Measurements from ENCODE around the gene PLD1. TPM values are rescaled to one million over a fixed set of nuclear protein-coding genes. Genes with fewer than 3 reads are reported as not detected.

The PLD1 gene
- total and polyA plus RNA-seq, 10 of the 15 experiments (the other 5 are each of a cell fraction or from before 2014, with no cell fraction given) = 2.9 to 108 (median 3.6) TPM

DNA sequence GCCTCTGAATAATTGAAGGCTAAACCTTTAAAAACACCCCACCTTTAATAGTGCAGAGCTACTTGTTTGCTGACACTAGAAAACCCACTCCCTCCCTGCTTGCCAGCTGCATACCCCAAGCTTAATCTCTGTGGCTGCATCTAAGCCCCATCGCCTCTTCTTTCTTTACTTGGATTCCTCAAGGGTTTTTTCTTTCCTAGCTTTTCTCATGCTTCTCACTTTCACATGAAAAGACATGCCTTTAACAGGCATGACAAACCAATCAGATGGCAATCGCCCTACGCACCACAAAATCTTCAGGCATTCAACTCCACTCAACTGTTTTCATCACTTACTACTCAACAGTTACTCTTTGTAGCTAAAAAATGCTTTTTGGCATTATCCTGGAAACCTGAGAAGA is 77.5 kb downstream of the PLD1 start:
- ATAC-seq (no peak), DNase-seq (ENCODE audit: low read depth, low spot score) (no peak), FAIRE-seq (no peak)
- ChIA-PET CTCF (interaction anchor here (0.5 to 2.1 kb wide), 5 partner anchors 12 to 600 kb away, joined by 3 to 13 read pairs (median 3); no protein-coding TSS in a partner anchor), SMC1A (ENCODE audit: uncharacterized antibody, unreplicated experiment) (interaction anchor here (0.9 to 1.4 kb wide), 7 partner anchors 10 to 97 kb away, joined by 4 to 5 read pairs (median 4); no protein-coding TSS in a partner anchor), POLR2A (no interaction called here), RAD21 (ENCODE audit: unreplicated experiment) (interaction anchor here (1.4 to 2.8 kb wide), 2 partner anchors 40 to 97 kb away, joined by 4 to 11 read pairs; no protein-coding TSS in a partner anchor)
- intact Hi-C loops (cut with micrococcal nuclease; ENCODE audit: unreplicated experiment) (no loop called here), in situ Hi-C loops (cut with MboI) (no loop called here)
- no peaks in the 10 kb centered on the region for H3K79me2 ChIP-seq (ENCODE audit: control insufficient read depth, insufficient read depth, low read length)
- no peaks in the 10 kb centered on the region for H3K27me3 ChIP-seq (replicated peaks in 1 of 2; ENCODE audit: control insufficient read depth in 2 of 2, insufficient read depth in 2 of 2, low read length in 1 of 2)
- BruUV-seq (replicated peaks) = no TSS peak
- no peaks in the 10 kb centered on the region for H3K9me3 ChIP-seq (replicated peaks; ENCODE audit: control insufficient read depth, insufficient read depth, low read length)
- H3K4me2 ChIP-seq (ENCODE audit: control insufficient read depth, insufficient read depth) = no peak overlapping the region
- H4K20me1 ChIP-seq (ENCODE audit: control insufficient read depth, insufficient read depth) = no peaks in the 10 kb centered on the region
- peaks cover 0 to 5% of the 10 kb centered on the region in 2 experiments; a peak in 2 of 4 replicates for H3K36me3 ChIP-seq (ENCODE audit: control insufficient read depth in 2 of 2, insufficient read depth in 2 of 2, low read length in 1 of 2)
- TF ChIP-seq, protein P1, sequence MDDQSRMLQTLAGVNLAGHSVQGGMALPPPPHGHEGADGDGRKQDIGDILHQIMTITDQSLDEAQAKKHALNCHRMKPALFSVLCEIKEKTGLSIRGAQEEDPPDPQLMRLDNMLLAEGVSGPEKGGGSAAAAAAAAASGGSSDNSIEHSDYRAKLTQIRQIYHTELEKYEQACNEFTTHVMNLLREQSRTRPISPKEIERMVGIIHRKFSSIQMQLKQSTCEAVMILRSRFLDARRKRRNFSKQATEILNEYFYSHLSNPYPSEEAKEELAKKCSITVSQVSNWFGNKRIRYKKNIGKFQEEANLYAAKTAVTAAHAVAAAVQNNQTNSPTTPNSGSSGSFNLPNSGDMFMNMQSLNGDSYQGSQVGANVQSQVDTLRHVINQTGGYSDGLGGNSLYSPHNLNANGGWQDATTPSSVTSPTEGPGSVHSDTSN (IDR thresholded peaks at IDR 0.05; ENCODE audit: insufficient replicate concordance, low read depth, low read length) = no peak
- no peak for TF ChIP-seq IKZF2 (IDR thresholded peaks at IDR 0.05)
- no peak for TF ChIP-seq RAD21 (IDR thresholded peaks at IDR 0.05; ENCODE audit: insufficient read depth, low read depth, low read length)
- TF ChIP-seq GATAD2B (conservative IDR thresholded peaks at IDR 0.05; ENCODE audit: low read depth) = no peak
- no peak for TF ChIP-seq MEF2A (IDR thresholded peaks at IDR 0.05; ENCODE audit: insufficient read depth, low read depth, low read length)
- TF ChIP-seq FOXM1 (IDR thresholded peaks at IDR 0.05; ENCODE audit: low read depth, low read length) = no peak
- TF ChIP-seq, protein P2, sequence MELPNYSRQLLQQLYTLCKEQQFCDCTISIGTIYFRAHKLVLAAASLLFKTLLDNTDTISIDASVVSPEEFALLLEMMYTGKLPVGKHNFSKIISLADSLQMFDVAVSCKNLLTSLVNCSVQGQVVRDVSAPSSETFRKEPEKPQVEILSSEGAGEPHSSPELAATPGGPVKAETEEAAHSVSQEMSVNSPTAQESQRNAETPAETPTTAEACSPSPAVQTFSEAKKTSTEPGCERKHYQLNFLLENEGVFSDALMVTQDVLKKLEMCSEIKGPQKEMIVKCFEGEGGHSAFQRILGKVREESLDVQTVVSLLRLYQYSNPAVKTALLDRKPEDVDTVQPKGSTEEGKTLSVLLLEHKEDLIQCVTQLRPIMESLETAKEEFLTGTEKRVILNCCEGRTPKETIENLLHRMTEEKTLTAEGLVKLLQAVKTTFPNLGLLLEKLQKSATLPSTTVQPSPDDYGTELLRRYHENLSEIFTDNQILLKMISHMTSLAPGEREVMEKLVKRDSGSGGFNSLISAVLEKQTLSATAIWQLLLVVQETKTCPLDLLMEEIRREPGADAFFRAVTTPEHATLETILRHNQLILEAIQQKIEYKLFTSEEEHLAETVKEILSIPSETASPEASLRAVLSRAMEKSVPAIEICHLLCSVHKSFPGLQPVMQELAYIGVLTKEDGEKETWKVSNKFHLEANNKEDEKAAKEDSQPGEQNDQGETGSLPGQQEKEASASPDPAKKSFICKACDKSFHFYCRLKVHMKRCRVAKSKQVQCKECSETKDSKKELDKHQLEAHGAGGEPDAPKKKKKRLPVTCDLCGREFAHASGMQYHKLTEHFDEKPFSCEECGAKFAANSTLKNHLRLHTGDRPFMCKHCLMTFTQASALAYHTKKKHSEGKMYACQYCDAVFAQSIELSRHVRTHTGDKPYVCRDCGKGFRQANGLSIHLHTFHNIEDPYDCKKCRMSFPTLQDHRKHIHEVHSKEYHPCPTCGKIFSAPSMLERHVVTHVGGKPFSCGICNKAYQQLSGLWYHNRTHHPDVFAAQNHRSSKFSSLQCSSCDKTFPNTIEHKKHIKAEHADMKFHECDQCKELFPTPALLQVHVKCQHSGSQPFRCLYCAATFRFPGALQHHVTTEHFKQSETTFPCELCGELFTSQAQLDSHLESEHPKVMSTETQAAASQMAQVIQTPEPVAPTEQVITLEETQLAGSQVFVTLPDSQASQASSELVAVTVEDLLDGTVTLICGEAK (IDR thresholded peaks at IDR 0.05; ENCODE audit: borderline replicate concordance) = no peak
- TF ChIP-seq ZBED1 (IDR thresholded peaks at IDR 0.05; ENCODE audit: borderline replicate concordance) = no peak
- TF ChIP-seq ZNF592 (IDR thresholded peaks at IDR 0.05) = no peak
- H3K27ac ChIP-seq (ENCODE audit: control insufficient read depth, insufficient read depth) = no peak overlapping the region
- no peak overlapping the region for H3K4me3 ChIP-seq
- H3K4me1 ChIP-seq (ENCODE audit: control insufficient read depth, insufficient read depth, low read length) = no peaks in the 10 kb centered on the region
- no peak overlapping the region for H2AFZ ChIP-seq (ENCODE audit: control insufficient read depth, low read depth, low read length)
- H3K9ac ChIP-seq (ENCODE audit: control insufficient read depth, insufficient read depth, low read length) = no peak overlapping the region
- 77% methylated on average over 3 of the region's 3 CpGs for WGBS (ENCODE audit: insufficient coverage, insufficient replicate concordance, low lambda C conversion rate, missing lambda C conversion rate)

All from GM12878 (cell line).